ENCODE measurements around the gene TGIF1. TPM values are rescaled to one million over a fixed set of nuclear protein-coding genes. Genes with fewer than 3 reads are reported as not detected.
A peak's percentile ranks its signal among the peaks of the same experiment; 100 is the strongest.
"Not testable (repeated sequence)": the region's sequence is repeated elsewhere in the genome, so short reads cannot be mapped to it uniquely, and the experiment has no call there.

TGIF1 gene
- total RNA-seq, 1 donor from 2014 or later: 441 TPM

DNA sequence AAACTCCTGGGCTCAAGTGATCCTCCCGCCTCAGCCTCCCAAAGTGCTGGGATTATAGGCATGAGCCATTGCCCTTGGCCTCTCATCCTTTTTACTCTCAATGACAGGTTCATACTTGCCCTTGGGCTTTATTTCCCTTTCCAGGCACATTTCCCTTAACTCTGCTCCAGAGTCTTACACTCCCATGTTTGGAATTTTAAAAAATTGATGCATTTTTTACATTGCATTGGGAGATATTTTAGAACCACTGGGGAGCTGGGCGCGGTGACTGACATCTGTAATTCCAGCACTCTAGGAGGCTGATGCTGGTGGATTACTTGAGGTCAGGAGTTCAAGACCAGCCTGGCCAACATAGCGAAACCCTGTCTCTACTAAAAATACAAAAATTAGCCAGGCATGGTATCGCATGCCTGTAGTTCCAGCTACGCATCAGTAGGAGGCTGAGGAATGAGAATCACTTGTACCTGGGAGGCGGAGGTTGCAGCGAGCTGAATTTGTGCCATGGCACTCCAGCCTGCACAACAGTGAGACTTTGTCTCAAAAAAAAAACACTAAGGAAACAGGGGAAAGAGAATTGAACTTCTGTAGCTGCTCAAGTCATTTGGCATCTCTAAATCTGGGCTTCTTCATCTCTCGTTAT is 18.2 kb downstream of the TGIF1 start:
- Histone ChIP-seq H3K4me3 (ENCODE audit: low read depth, low read length) (no peak overlapping the region), H3K36me3 (ENCODE audit: control insufficient read depth, insufficient read depth, low read length) (no peaks in the 10 kb centered on the region), H3K27me3 (ENCODE audit: control insufficient read depth, insufficient read depth, low read length) (no peaks in the 10 kb centered on the region)
- DNase-seq (ENCODE audit: low read depth) (no peak), FAIRE-seq (no peak)
- TF ChIP-seq, protein P1, sequence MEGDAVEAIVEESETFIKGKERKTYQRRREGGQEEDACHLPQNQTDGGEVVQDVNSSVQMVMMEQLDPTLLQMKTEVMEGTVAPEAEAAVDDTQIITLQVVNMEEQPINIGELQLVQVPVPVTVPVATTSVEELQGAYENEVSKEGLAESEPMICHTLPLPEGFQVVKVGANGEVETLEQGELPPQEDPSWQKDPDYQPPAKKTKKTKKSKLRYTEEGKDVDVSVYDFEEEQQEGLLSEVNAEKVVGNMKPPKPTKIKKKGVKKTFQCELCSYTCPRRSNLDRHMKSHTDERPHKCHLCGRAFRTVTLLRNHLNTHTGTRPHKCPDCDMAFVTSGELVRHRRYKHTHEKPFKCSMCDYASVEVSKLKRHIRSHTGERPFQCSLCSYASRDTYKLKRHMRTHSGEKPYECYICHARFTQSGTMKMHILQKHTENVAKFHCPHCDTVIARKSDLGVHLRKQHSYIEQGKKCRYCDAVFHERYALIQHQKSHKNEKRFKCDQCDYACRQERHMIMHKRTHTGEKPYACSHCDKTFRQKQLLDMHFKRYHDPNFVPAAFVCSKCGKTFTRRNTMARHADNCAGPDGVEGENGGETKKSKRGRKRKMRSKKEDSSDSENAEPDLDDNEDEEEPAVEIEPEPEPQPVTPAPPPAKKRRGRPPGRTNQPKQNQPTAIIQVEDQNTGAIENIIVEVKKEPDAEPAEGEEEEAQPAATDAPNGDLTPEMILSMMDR (IDR thresholded peaks at IDR 0.05; ENCODE audit: insufficient read depth, low read length, severe bottlenecking): no peak

DNA sequence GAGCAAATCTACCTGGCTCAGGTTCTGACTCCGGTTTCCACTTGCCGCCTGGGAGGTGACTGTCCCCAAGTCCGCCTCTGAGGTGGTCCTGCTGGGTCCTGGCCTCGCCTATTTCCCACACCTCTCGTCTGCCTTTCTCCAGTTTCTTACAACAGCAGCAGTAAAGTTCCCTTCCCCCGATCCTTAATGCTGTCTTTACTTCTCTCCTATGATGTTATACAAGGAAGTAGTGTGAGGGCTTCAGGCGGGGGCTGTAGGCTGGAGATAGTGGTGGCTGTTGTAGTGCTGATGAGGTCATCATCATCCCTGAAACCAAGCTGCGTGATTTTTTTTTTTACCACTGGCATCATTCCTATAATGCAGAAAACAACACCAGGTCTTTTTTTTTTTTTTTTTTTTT is 18.9 kb downstream of the TGIF1 start:
- TF ChIP-seq, protein P1 (IDR thresholded peaks at IDR 0.05; ENCODE audit: insufficient read depth, low read length, severe bottlenecking): no peak
- DNase-seq (ENCODE audit: low read depth): no peak
- H3K4me3 ChIP-seq (ENCODE audit: low read depth, low read length): no peak overlapping the region
- no peaks in the 10 kb centered on the region for H3K36me3 ChIP-seq (ENCODE audit: control insufficient read depth, insufficient read depth, low read length)
- no peak for FAIRE-seq
- no peaks in the 10 kb centered on the region for H3K27me3 ChIP-seq (ENCODE audit: control insufficient read depth, insufficient read depth, low read length)

DNA sequence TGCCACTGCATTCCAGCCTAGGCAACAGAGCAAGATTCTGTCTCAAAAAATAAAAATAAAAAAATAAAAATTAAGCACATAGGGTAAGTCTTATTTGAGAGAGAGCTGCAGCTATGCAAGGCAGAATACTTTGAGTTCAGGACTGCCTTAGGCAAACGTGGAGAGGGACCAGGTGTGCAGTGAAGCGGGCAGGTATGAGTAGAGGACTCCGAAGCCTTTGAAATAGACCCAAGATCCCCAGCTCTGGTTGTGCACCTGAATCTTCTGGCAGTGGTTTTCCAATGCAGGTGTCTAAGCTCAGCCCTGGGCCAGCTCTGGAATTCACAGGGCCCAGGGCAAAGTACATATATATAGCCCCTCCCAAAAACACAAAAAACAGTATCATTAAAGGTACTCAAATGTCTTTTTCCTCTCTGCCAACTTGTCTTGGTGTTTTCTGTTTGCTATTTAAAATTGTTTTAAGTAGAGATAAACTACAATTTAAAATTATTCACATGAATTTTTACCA is 21.2 kb downstream of the TGIF1 start:
- no peak for FAIRE-seq
- Histone ChIP-seq H3K4me3 (ENCODE audit: low read depth, low read length) (no peak overlapping the region), H3K27me3 (ENCODE audit: control insufficient read depth, insufficient read depth, low read length) (no peaks in the 10 kb centered on the region), H3K36me3 (ENCODE audit: control insufficient read depth, insufficient read depth, low read length) (no peaks in the 10 kb centered on the region)
- DNase-seq (ENCODE audit: low read depth): no peak
- TF ChIP-seq, protein P1 (IDR thresholded peaks at IDR 0.05; ENCODE audit: insufficient read depth, low read length, severe bottlenecking): no peak

DNA sequence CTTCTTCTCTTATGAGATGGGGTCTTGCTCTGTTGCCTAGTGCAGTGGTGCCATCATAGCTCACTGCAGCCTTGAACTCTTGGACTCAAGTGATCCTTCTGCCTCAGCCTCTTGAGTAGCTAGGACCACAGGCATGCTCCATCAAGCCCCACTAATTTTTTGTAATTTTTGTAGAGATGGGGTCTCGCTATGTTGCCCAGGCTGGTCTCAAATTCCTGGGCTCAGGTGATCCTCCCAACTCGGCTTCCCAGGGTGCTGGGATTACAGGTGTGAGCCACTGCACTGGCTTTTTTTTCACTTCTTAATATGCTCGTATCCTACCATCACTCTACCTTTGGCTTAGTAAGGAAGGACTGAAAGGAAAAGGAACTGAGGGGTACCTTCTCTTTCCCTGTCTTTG is 22.1 kb downstream of the TGIF1 start:
- not testable (repeated sequence) for H3K27me3 ChIP-seq (ENCODE audit: control insufficient read depth, insufficient read depth, low read length); H3K36me3 ChIP-seq (ENCODE audit: control insufficient read depth, insufficient read depth, low read length); H3K4me3 ChIP-seq (ENCODE audit: low read depth, low read length); FAIRE-seq; DNase-seq (ENCODE audit: low read depth)

DNA sequence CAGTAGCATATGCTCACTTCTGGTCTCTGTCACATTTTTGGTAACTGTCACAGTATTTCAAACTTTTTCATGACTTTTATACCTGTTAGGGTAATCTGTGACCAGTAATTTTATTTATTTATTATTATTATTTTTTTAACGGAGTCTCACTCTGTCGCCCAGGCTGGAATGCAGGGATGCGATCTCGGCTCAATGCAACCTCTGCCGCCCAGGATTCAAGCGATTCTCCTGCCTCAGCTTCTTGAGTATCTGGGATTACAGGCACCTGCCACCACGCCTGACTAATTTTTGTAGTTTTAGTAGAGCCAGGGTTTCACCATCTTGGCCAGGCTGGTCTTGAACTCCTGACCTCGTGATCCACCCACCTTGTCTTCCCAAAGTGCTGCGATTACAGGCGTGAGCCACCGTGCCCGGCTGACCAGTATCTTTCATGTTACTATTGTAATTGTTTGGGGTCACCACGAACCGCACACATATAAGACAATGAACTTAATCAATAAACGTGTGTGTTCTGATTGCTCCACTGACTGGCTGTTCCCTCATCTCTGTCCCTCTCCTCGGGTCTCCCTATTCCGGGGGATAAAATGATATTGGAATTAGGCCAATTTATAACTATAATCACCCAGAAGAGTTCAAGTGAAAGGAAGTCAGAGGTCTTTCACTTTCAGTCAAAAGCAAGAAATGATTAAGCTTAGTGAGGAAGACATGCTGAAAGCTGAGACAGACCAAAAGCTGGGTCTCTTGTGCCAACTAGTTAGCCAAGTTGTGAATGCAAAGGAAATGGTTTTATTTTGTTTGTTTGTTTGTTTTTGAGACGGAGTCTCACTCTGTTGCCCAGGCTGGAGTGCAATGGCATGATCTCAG is 22.9 kb downstream of the TGIF1 start:
- H3K36me3 ChIP-seq (ENCODE audit: control insufficient read depth, insufficient read depth, low read length): no peaks in the 10 kb centered on the region
- H3K4me3 ChIP-seq (ENCODE audit: low read depth, low read length): no peak overlapping the region
- TF ChIP-seq, protein P1 (IDR thresholded peaks at IDR 0.05; ENCODE audit: insufficient read depth, low read length, severe bottlenecking): no peak
- FAIRE-seq (no peak), DNase-seq (ENCODE audit: low read depth) (no peak)
- H3K27me3 ChIP-seq (ENCODE audit: control insufficient read depth, insufficient read depth, low read length): no peaks in the 10 kb centered on the region

DNA sequence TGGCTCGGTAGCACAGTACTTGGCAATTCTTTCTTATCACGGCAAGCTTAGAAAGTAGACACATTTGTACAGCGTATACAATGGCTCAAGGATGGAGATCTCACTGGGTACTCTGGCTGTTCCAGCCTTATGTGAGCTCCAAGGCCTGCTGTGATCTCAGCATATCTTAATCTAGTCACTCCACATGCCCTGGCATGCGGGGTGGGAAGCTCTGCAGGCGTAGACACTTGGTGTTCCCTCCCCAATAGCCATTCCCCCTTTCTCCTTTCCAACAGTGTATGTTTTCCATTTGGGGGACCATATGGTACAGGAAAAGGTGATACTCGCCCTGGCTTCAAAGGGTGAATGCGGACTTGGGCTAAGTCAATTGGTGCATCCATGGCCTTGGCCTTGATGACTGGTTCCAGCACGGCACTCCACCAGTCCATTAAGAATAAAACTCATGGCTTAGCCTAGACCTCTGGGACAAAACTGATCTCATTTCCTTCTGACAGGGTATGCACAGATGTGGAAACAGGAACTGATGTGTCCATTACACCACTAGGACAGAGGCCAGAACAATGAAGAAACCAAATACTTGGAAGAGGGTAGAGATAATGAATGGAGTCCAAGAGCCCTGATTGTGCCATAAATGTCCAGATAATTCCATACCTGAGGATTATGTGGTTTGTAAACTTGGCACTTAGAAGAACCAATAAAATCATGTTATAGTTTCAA is 28.4 kb downstream of the TGIF1 start:
- Histone ChIP-seq H3K4me3 (ENCODE audit: low read depth, low read length) (no peak overlapping the region), H3K27me3 (ENCODE audit: control insufficient read depth, insufficient read depth, low read length) (no peaks in the 10 kb centered on the region), H3K36me3 (ENCODE audit: control insufficient read depth, insufficient read depth, low read length) (no peaks in the 10 kb centered on the region)
- DNase-seq (ENCODE audit: low read depth) (peak; percentile 49), FAIRE-seq (no peak)
- TF ChIP-seq, protein P1 (IDR thresholded peaks at IDR 0.05; ENCODE audit: insufficient read depth, low read length, severe bottlenecking): no peak

All from bronchial epithelial cell (primary cell).